Measurements from ENCODE around the gene CD1D. TPM values are rescaled to one million over a fixed set of nuclear protein-coding genes. Genes with fewer than 3 reads are reported as not detected.

The CD1D gene
- 1 to 10 TPM in 1 of 3 donors, under 1 TPM in 1, not detected in 1; 0.93 to 2.6 TPM for polyA plus RNA-seq

GRCh38 chr1:158180741-158181576, at the start of gene CD1D:
Gene CD1D (plus strand): TSS chr1:158180895. CDS start chr1:158181102, 207 bp downstream.
- 1% methylated on average over 57 to 63 of the region's 63 CpGs for WGBS, 3 donors
- H3K27ac ChIP-seq (ENCODE audit: low read depth, low read length) = no peak within 1 kb of the TSS

- WGBS, 3 donors = 80 to 90% (median 83%) methylated on average over 3 of the region's 3 CpGs
- no peak overlapping the region for H3K27ac ChIP-seq (ENCODE audit: low read depth, low read length)
Observed at GRCh38 chr1:158131217-158131616, 49.5 kb upstream of the CD1D start.

GRCh38 chr1:158140764-158141192, 39.9 kb upstream of the CD1D start:
- H3K27ac ChIP-seq (ENCODE audit: low read depth, low read length) = no peak overlapping the region
- 86 to 91% (median 91%) methylated on average over 3 of the region's 3 CpGs for WGBS, 3 donors

- H3K27ac ChIP-seq (ENCODE audit: low read depth, low read length) = no peak overlapping the region
Observed at GRCh38 chr1:158145173-158145719, 35.4 kb upstream of the CD1D start.

- no peak overlapping the region for H3K27ac ChIP-seq (ENCODE audit: low read depth, low read length)
Observed at GRCh38 chr1:158146165-158146564, 34.5 kb upstream of the CD1D start.

GRCh38 chr1:158146739-158147138, 34.0 kb upstream of the CD1D start:
- 69 to 89% (median 82%) methylated on average over 2 of the region's 2 CpGs for WGBS, 3 donors
- no peak overlapping the region for H3K27ac ChIP-seq (ENCODE audit: low read depth, low read length)

More at GRCh38 chr1:158146165-158146564, 34.5 kb upstream of the CD1D start:
- 71 to 76% (median 71%) methylated on average over 6 of the region's 6 CpGs for WGBS, 3 donors

- 34 to 65% (median 39%) methylated on average over 2 of the region's 2 CpGs for WGBS, 3 donors
- H3K27ac ChIP-seq (ENCODE audit: low read depth, low read length) = no peak overlapping the region
Observed at GRCh38 chr1:158147401-158147800, 33.3 kb upstream of the CD1D start.

GRCh38 chr1:158147869-158148268, 32.8 kb upstream of the CD1D start:
- H3K27ac ChIP-seq (ENCODE audit: low read depth, low read length) = no peak overlapping the region
- 67 to 80% (median 70%) methylated on average over 3 of the region's 3 CpGs for WGBS, 3 donors

GRCh38 chr1:158148468-158148867, 32.2 kb upstream of the CD1D start:
- WGBS, 3 donors = 44 to 58% (median 56%) methylated on average over 1 of the region's 1 CpG
- H3K27ac ChIP-seq (ENCODE audit: low read depth, low read length) = no peak overlapping the region

- whole genome bisulfite sequencing, 3 donors = 28 to 54% (median 34%) methylated on average over 8 of the region's 8 CpGs
- no peak overlapping the region for H3K27ac ChIP-seq (ENCODE audit: low read depth, low read length)
Observed at GRCh38 chr1:158149175-158149574, 31.5 kb upstream of the CD1D start.

- no peak overlapping the region for H3K27ac ChIP-seq (ENCODE audit: low read depth, low read length)
- 8 to 9% (median 8%) methylated on average over 31 of the region's 31 CpGs for WGBS, 3 donors
Observed at GRCh38 chr1:158149577-158150269, 31.0 kb upstream of the CD1D start.

GRCh38 chr1:158150523-158150922, 30.2 kb upstream of the CD1D start:
- WGBS, 3 donors = 52 to 65% (median 53%) methylated on average over 1 of the region's 1 CpG
- H3K27ac ChIP-seq (ENCODE audit: low read depth, low read length) = no peak overlapping the region

GRCh38 chr1:158153179-158153578, 27.5 kb upstream of the CD1D start:
- 72 to 96% (median 86%) methylated on average over 1 of the region's 1 CpG for WGBS, 3 donors

GRCh38 chr1:158153746-158154444, 26.8 kb upstream of the CD1D start:
- 60 to 71% (median 67%) methylated on average over 5 of the region's 5 CpGs for WGBS, 3 donors
- no peak overlapping the region for H3K27ac ChIP-seq (ENCODE audit: low read depth, low read length)

More at GRCh38 chr1:158153179-158153578, 27.5 kb upstream of the CD1D start:
- no peak overlapping the region for H3K27ac ChIP-seq (ENCODE audit: low read depth, low read length)

- no peak overlapping the region for H3K27ac ChIP-seq (ENCODE audit: low read depth, low read length)
- 65 to 86% (median 85%) methylated on average over 3 of the region's 3 CpGs for WGBS, 3 donors
Observed at GRCh38 chr1:158154501-158154900, 26.2 kb upstream of the CD1D start.

GRCh38 chr1:158155673-158156072, 25.0 kb upstream of the CD1D start:
- 74 to 92% (median 85%) methylated on average over 1 of the region's 1 CpG for WGBS, 3 donors
- H3K27ac ChIP-seq (ENCODE audit: low read depth, low read length) = no peak overlapping the region

GRCh38 chr1:158159597-158159996, 21.1 kb upstream of the CD1D start:
- H3K27ac ChIP-seq (ENCODE audit: low read depth, low read length) = no peak overlapping the region

- H3K27ac ChIP-seq (ENCODE audit: low read depth, low read length) = no peak overlapping the region
- 58 to 78% (median 71%) methylated on average over 2 of the region's 2 CpGs for WGBS, 3 donors
Observed at GRCh38 chr1:158161446-158161845, 19.2 kb upstream of the CD1D start.
